Measurements from ENCODE around the gene CACNA2D3. TPM values are rescaled to one million over a fixed set of nuclear protein-coding genes. Genes with fewer than 3 reads are reported as not detected.

The CACNA2D3 gene
- total RNA-seq, 1 experiment from 2014 or later, result not detected

- H3K4me2 ChIP-seq (ENCODE audit: low read length), result no peak overlapping the region
- H3K27ac ChIP-seq (ENCODE audit: low read length), result no peak overlapping the region
- CTCF ChIA-PET, result no interaction called here
- no peak for DNase-seq
- POLR2A ChIA-PET (ENCODE audit: unreplicated experiment), result no interaction called here
- H2AFZ ChIP-seq (ENCODE audit: low read length), result no peak overlapping the region
- no peaks in the 10 kb centered on the region for H4K20me1 ChIP-seq (ENCODE audit: low read length)
- H3K9ac ChIP-seq (ENCODE audit: low read length), result no peak overlapping the region
- no peaks in the 10 kb centered on the region for H3K9me3 ChIP-seq (ENCODE audit: low read length)
- intact Hi-C loops (cut with micrococcal nuclease), result no loop called here
- H3K36me3 ChIP-seq (ENCODE audit: low read depth, low read length), result no peaks in the 10 kb centered on the region
- no TSS peak for BruUV-seq (replicated peaks)
- no peaks in the 10 kb centered on the region for H3K9me2 ChIP-seq (replicated peaks; ENCODE audit: low read length)
- no peaks in the 10 kb centered on the region for H3K79me2 ChIP-seq (ENCODE audit: low read length)
- H3F3A ChIP-seq (ENCODE audit: low read length, unreplicated experiment), result no peaks in the 10 kb centered on the region
- no peak for ATAC-seq
- no peak overlapping the region for H3K4me3 ChIP-seq (ENCODE audit: low read length)
- 0 out of 2 replicates have a peak, but pooled peaks cover 5% of the 10 kb centered on the region for H3K27me3 ChIP-seq (ENCODE audit: low read length)
- H3K4me1 ChIP-seq (ENCODE audit: insufficient read depth, low read length), result no peaks in the 10 kb centered on the region
- no peak for TF ChIP-seq EZH2phosphoT487 (IDR thresholded peaks at IDR 0.05; ENCODE audit: borderline replicate concordance, low read length)
- TF ChIP-seq EZH2 (IDR thresholded peaks at IDR 0.05; ENCODE audit: low read length, unreplicated experiment), result no peak
- no peak for TF ChIP-seq CTCF (conservative IDR thresholded peaks at IDR 0.05; ENCODE audit: low read depth, low read length)
Measured at GRCh38 chr3:54343495-54343894, 221.1 kb downstream of the CACNA2D3 start.

GRCh38 chr3:54344601-54345231 lies 222.4 kb downstream of the CACNA2D3 start:
- POLR2A ChIA-PET (ENCODE audit: unreplicated experiment), result no interaction called here
- no peak overlapping the region for H3K9ac ChIP-seq (ENCODE audit: low read length)
- H2AFZ ChIP-seq (ENCODE audit: low read length), result no peak overlapping the region
- H3K36me3 ChIP-seq (ENCODE audit: low read depth, low read length), result no peaks in the 10 kb centered on the region
- TF ChIP-seq EZH2 (IDR thresholded peaks at IDR 0.05; ENCODE audit: low read length, unreplicated experiment) (no peak), EZH2phosphoT487 (IDR thresholded peaks at IDR 0.05; ENCODE audit: borderline replicate concordance, low read length) (no peak), CTCF (conservative IDR thresholded peaks at IDR 0.05; ENCODE audit: low read depth, low read length) (no peak)
- no peaks in the 10 kb centered on the region for H3K79me2 ChIP-seq (ENCODE audit: low read length)
- H3K9me2 ChIP-seq (replicated peaks; ENCODE audit: low read length), result no peaks in the 10 kb centered on the region
- no peak overlapping the region for H3K4me2 ChIP-seq (ENCODE audit: low read length)
- H3K27ac ChIP-seq (ENCODE audit: low read length), result no peak overlapping the region
- H3K9me3 ChIP-seq (ENCODE audit: low read length), result no peaks in the 10 kb centered on the region
- H3K4me3 ChIP-seq (ENCODE audit: low read length), result no peak overlapping the region
- ATAC-seq, result no peak
- intact Hi-C loops (cut with micrococcal nuclease), result no loop called here
- CTCF ChIA-PET, result no interaction called here
- H3F3A ChIP-seq (ENCODE audit: low read length, unreplicated experiment), result no peaks in the 10 kb centered on the region
- no peaks in the 10 kb centered on the region for H4K20me1 ChIP-seq (ENCODE audit: low read length)
- no peaks in the 10 kb centered on the region for H3K4me1 ChIP-seq (ENCODE audit: insufficient read depth, low read length)
- BruUV-seq (replicated peaks), result no TSS peak
- no peak for DNase-seq
- H3K27me3 ChIP-seq (ENCODE audit: low read length), result no peaks in the 10 kb centered on the region

GRCh38 chr3:54345847-54346375 lies 223.6 kb downstream of the CACNA2D3 start:
- no peaks in the 10 kb centered on the region for H3K79me2 ChIP-seq (ENCODE audit: low read length)
- H2AFZ ChIP-seq (ENCODE audit: low read length), result no peak overlapping the region
- H3K27ac ChIP-seq (ENCODE audit: low read length), result no peak overlapping the region
- H3K27me3 ChIP-seq (ENCODE audit: low read length), result no peaks in the 10 kb centered on the region
- intact Hi-C loops (cut with micrococcal nuclease), result no loop called here
- POLR2A ChIA-PET (ENCODE audit: unreplicated experiment), result no interaction called here
- no peak overlapping the region for H3K9ac ChIP-seq (ENCODE audit: low read length)
- no peaks in the 10 kb centered on the region for H3K9me3 ChIP-seq (ENCODE audit: low read length)
- H4K20me1 ChIP-seq (ENCODE audit: low read length), result no peaks in the 10 kb centered on the region
- H3K36me3 ChIP-seq (ENCODE audit: low read depth, low read length), result no peaks in the 10 kb centered on the region
- CTCF ChIA-PET, result no interaction called here
- no peak overlapping the region for H3K4me3 ChIP-seq (ENCODE audit: low read length)
- no peak for ATAC-seq
- no peak for TF ChIP-seq CTCF (conservative IDR thresholded peaks at IDR 0.05; ENCODE audit: low read depth, low read length)
- no peak for TF ChIP-seq EZH2 (IDR thresholded peaks at IDR 0.05; ENCODE audit: low read length, unreplicated experiment)
- no peak for TF ChIP-seq EZH2phosphoT487 (IDR thresholded peaks at IDR 0.05; ENCODE audit: borderline replicate concordance, low read length)
- no peak overlapping the region for H3K4me2 ChIP-seq (ENCODE audit: low read length)
- BruUV-seq (replicated peaks), result no TSS peak
- H3K9me2 ChIP-seq (replicated peaks; ENCODE audit: low read length), result no peaks in the 10 kb centered on the region
- H3K4me1 ChIP-seq (ENCODE audit: insufficient read depth, low read length), result no peaks in the 10 kb centered on the region
- no peaks in the 10 kb centered on the region for H3F3A ChIP-seq (ENCODE audit: low read length, unreplicated experiment)
- no peak for DNase-seq
